HG03064 (cell line): Measurements from ENCODE around the gene SAPCD2.

Experiments
- ATAC-seq: cut with Tn5 transposase; IDR thresholded peaks from one replicate; pipeline ENCODE4 v1.9.1; 2021; ENCODE audit warnings: low read depth; ENCODE audit not compliant: unreplicated experiment

SAPCD2 gene

GRCh38 chr9:137107982-137108381 lies 37.6 kb upstream of the SAPCD2 start:
- no peak for ATAC-seq

- no peak for ATAC-seq
Observed at GRCh38 chr9:137107312-137107921, 37.1 kb upstream of the SAPCD2 start.

GRCh38 chr9:137106662-137107250 lies 36.4 kb upstream of the SAPCD2 start:
- no peak for ATAC-seq

- ATAC-seq, result no peak
Observed at GRCh38 chr9:137105814-137106661, 35.7 kb upstream of the SAPCD2 start.

DNA sequence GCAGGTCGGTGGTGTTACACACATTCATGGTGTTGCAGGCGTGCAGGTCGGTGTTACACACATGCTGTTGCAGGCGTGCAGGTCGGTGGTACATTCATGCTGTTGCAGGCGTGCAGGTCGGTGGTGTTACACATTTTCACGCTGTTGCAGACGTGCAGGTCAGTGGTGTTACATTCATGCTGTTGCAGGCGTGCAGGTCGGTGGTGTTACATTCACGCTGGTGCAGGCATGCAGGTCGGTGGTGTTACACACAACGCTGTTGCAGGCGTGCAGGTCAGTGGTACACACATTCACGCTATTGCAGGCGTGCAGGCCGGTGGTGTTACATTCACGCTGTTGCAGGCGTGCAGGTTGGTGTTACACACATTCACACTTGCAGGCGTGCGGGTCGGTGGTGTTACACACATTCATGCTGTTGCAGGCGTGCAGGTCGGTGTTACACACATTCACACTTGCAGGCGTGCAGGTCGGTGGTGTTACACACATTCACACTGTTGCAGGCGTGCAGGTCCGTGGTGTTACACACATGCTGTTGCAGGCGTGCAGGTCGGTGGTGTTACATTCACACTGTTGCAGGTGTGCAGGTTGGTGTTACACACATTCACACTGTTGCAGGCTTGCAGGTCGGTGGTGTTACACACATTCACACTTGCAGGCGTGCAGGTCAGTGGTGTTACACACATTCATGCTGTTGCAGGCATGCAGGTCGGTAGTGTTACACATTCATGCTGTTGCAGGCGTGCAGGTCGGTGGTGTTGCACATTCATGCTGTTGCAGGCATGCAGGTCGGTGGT lies 33.0 kb upstream of the SAPCD2 start:
- no peak for ATAC-seq

DNA sequence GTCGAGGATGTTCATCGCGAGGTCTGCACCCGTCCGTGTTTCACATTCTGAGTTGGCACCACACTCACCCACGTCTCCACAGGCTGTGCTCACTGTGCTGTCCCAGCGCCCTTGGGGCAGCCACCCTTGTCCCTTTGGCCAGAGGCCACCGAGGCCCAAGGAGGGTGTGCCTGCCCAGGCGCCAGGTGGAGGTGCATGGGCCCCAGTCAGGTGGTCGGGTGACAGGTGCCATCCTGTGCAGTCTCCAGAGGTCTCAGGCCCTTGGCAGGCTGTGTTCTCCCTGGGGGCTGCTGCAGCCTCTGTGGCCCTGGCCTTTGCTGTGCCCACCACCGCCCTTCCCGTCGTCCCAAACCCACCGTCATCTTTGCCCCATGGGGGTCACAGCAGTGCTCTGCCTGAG lies 28.9 kb upstream of the SAPCD2 start:
- ATAC-seq, result no peak

- ATAC-seq, result no peak
Observed at GRCh38 chr9:137097761-137098462, 27.6 kb upstream of the SAPCD2 start.

DNA sequence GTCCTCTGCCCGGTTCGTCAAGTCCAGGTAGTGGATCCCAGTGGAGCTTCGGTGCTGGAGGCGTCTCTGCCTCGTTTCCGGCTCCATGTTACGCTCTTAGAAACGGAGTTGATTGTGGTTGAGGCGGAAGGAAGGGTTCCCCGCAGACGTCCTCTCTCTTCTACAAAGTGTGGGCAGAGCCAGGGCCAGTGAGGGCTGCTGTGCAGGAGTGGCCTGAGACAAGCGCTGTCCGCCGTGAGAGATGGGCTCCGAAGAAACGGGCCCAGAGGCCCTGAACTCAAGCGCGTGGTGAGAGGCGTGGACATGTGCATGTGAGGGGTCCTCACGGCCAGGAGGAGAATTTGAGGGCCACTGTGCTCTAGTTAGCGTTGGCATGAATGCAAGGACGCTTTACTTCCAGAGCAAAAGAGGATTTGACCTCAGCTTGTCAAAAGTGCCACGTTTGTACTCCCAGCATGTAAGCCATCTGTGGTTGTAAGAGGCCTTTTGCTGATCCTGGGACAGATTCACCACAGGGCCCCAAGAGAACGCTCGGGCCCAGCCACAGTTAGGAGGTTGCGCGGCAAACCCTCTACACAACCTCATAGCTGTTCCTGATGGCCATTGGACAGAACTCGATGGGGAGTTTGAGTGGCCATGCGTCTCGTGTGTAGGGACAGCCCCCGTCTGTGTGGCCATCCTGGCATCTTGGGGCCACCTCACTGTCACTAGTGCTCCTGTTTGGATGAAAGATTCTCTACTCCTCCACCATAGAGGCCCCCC lies 26.6 kb upstream of the SAPCD2 start:
- no peak for ATAC-seq

DNA sequence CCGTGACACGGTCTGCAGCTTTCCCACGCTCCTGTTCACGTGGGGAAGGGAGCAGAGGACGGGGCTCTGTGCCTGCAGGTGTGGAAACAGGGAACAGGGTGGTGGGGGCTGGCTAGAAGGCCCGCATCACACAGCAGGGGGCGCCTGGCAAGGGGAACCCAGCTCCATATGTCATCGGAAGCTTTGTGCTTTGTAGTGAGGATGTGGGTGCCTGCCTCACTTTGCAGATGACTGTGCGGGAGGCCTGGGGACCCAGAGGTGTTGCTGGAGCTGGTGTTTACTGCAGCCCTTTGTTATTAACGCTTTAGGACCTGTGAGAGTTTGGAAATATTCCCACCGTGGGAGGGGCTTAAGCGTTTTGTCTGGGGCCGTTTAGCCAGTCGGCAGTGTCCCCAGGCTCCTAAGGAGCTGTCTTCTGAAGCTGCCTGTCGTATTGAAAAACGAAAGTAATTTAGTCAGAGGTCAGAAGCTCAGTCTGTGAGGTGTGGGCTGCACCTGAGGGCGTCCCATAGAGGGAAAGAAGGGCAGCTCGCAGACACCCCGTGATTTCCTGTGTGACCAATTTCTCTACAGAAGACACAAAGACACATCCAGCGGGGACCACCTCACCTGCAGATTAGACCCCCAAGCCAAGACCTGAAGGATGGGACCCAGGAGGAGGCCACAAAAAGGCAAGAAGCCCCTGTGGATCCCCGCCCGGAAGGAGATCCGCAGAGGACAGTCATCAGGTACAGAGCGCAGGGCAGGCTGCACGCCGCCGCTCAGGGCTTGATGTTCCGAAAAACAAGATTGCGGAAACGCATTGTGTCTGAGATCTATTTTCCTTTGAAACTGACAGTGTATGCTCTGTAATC lies 25.5 kb upstream of the SAPCD2 start:
- peak; percentile 76 for ATAC-seq

GRCh38 chr9:137089232-137089947 lies 19.0 kb upstream of the SAPCD2 start:
- no peak for ATAC-seq

DNA sequence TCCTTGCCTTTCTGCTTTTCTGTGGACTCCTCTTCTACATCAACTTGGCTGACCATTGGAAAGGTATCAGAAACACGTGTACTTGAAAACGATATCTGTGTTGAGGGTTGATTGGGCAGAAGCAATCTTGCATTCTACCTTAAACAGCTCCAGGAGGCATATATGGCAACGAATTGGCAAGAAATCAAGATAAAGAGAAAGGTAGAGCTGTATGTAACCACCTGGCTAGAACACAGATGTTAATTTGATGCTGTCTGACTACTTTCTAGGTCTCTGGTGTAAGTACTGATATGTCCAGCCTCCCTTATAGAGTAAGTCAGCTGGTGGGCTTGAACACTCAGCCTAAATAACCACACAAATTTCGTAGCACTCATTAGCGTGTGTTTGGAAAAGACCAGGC lies 17.8 kb upstream of the SAPCD2 start:
- ATAC-seq, result no peak

DNA sequence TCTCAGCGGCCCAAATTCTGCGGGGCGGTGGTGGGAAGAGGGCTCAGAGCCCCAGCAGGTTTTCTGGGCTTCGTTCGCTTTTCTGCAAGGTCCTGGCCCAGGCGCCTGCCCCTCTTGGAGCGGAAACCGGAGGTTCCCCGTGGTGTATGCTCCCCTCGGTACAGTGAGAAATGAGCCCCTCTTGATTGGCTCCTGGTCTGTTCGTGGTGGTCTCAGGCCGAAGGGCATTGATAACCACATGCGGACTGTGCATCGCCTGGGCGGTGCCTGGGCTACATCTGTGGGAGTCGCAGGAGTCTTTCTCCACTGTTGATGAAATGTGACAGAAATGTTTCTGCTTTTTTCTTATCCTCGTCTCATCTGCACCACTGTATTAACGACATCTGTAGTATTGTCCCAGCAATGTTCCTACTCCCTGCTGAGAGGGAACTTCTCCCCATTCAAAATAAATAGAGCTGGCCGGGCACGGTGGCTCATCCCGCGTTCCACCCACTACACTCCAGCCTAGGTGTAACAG lies 17.1 kb upstream of the SAPCD2 start:
- ATAC-seq, result no peak

GRCh38 chr9:137086531-137087408 lies 16.4 kb upstream of the SAPCD2 start, which contains the start of gene MAN1B1:
TSS of gene MAN1B1 (plus strand) at chr9:137086985. CDS start at chr9:137087000, 15 bp downstream.
- ATAC-seq, result peak; percentile 75

DNA sequence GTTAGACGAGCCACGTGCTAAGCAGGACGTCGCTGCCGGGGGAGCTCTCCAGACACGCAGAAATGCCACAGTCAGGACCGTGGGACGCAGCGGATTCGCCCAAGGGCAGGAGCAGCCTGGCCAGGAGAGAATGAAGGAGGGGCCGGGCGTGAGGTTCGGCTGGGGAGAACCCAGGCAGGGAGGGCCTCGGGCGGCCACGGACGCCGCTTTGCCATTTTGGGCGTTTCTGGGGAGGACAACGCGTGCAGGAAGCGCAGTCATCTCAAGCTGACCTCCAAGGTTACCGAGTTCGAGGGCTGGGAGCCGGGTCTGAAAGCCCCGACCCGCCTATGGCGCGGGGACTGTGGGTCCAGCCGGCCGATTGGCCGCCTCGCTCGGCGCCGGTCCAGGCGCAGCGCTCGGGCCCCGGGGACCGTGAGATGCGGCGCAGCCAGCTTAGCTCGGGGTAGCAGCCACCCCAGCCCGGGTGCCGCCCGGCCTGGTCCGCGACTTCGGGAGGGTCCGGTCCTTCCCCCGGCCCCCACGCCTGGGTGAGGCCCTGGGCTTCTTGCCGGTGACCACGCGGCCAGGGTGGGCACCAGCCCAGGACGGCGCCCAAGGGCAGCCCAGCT lies 15.7 kb upstream of the SAPCD2 start:
- ATAC-seq, result peak; percentile 3

DNA sequence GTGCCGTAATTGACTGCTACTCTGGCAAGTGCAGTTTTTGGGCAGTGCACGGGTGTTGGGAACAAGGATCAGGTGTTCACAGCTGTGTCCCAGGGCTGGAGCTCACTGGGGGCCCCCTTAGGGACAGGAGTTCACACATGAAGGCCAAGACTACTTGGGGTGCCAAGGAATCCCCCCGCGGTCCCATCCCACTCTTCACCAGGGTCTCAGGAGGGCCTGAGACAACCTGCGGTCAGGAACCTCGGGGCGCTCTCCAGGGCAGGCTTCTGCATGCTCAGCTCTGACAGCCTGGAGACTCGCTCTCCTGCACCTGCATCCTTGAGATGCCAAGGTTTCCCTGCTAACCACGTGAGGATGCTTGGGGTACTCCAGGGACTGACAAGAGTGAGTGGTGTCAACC lies 14.2 kb upstream of the SAPCD2 start:
- ATAC-seq, result no peak

- ATAC-seq, result no peak
Observed at GRCh38 chr9:137083394-137084004, 13.1 kb upstream of the SAPCD2 start.
